ENCODE results near the gene XPOT. TPM values are rescaled to one million over a fixed set of nuclear protein-coding genes. Genes with fewer than 3 reads are reported as not detected.

Gene XPOT
- total RNA-seq, 4 donors from 2014 or later, result 23.6 to 75.4 (median 54.1) TPM

DNA sequence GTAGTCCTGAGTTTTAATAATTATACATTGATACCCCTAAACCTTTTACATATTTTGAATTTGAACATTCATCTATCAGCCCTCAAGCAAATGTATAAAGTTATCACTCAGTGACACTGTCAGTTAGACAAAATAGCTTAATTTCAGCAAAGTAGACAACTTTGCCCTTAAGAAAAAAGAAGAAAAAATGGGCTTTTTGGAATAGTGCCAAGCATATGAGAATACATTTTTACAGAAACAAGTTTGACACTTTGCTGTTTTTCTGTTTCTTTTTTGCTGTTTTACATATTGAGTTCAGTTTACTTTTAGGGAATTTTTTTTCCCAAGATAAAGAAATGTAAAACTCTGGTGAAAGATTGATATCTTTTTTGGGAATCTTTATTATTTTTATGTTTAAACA, 62.0 kb downstream of the XPOT start:
- no peaks in the 10 kb centered on the region for H3K36me3 ChIP-seq
- no peak overlapping the region for H3K4me3 ChIP-seq
- intact Hi-C loops (cut with DNase I; ENCODE audit: low total_unique reads), result no loop called here
- no peak for TF ChIP-seq POLR2A (IDR thresholded peaks at IDR 0.05)
- TF ChIP-seq, protein P1, sequence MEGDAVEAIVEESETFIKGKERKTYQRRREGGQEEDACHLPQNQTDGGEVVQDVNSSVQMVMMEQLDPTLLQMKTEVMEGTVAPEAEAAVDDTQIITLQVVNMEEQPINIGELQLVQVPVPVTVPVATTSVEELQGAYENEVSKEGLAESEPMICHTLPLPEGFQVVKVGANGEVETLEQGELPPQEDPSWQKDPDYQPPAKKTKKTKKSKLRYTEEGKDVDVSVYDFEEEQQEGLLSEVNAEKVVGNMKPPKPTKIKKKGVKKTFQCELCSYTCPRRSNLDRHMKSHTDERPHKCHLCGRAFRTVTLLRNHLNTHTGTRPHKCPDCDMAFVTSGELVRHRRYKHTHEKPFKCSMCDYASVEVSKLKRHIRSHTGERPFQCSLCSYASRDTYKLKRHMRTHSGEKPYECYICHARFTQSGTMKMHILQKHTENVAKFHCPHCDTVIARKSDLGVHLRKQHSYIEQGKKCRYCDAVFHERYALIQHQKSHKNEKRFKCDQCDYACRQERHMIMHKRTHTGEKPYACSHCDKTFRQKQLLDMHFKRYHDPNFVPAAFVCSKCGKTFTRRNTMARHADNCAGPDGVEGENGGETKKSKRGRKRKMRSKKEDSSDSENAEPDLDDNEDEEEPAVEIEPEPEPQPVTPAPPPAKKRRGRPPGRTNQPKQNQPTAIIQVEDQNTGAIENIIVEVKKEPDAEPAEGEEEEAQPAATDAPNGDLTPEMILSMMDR (IDR thresholded peaks at IDR 0.05), result no peak
- no peaks in the 10 kb centered on the region for H3K9me3 ChIP-seq
- H3K27ac ChIP-seq, result no peak overlapping the region
- H3K27me3 ChIP-seq, result no peaks in the 10 kb centered on the region
- DNase-seq, result no peak
- H3K4me1 ChIP-seq, result no peaks in the 10 kb centered on the region

DNA sequence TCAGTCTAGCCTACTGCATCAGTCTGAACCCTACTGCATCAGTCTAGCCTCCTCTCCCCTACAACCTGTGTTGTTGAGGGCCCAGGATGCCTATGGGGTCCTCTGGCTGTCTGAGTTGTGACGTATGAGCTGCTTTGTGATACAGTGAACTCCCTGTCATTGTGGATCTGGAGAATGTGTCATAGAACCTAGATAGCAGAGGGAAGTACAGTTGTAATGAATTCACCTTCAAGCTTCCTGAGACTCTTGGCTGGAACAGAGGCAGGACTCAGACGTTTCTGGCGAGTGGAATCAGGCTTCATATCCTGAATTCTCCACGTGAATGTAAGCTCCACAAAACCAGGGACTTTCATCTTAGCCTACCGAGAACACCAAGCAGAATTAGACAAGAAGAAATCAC, 64.8 kb downstream of the XPOT start:
- no peaks in the 10 kb centered on the region for H3K36me3 ChIP-seq

DNA sequence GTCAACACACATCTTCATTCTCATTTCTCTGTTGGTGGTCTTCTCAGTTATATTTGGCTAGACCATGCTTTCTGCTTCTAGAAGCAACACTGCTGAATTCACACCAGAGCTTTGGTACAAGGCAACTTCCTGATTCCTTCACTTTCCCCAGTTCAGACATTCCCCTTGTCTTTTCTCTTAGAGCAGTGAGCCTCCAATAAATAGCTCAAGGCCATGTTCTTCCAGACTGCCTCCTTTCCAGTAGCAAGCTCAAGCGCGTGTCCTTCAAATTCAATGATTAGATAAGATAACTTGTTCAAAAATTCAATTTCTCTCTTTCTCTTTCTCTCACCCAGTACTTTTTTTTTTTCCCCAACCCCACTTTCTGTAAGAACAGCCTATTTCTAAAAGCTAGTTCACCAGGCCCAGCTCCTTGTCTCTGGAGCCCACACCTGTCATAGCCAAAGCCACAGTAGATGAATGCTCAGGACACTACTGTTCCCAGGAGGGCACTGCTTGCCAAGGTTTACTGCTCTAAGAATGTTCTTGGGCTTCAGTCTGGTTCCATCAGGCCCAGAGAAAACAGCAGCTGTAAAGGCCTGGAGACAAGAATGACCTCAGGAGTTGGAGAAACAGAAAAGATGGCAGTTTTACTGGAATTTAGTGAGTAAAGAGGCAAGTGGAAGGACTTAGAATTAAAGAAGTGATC, 65.4 kb downstream of the XPOT start:
- TF ChIP-seq, protein P1 (IDR thresholded peaks at IDR 0.05), result no peak
- TF ChIP-seq POLR2A (IDR thresholded peaks at IDR 0.05), result no peak
- DNase-seq, result no peak
- no peak overlapping the region for H3K4me3 ChIP-seq
- no peaks in the 10 kb centered on the region for H3K9me3 ChIP-seq
- H3K36me3 ChIP-seq, result no peaks in the 10 kb centered on the region
- no peaks in the 10 kb centered on the region for H3K27me3 ChIP-seq
- no peaks in the 10 kb centered on the region for H3K4me1 ChIP-seq
- intact Hi-C loops (cut with DNase I; ENCODE audit: low total_unique reads), result no loop called here
- H3K27ac ChIP-seq, result no peak overlapping the region

More for the DNA sequence above, 64.8 kb downstream of the XPOT start:
- H3K9me3 ChIP-seq, result no peaks in the 10 kb centered on the region
- no peaks in the 10 kb centered on the region for H3K27me3 ChIP-seq
- intact Hi-C loops (cut with DNase I; ENCODE audit: low total_unique reads), result no loop called here
- no peaks in the 10 kb centered on the region for H3K4me1 ChIP-seq
- H3K27ac ChIP-seq, result no peak overlapping the region
- no peak overlapping the region for H3K4me3 ChIP-seq
- DNase-seq, result no peak
- TF ChIP-seq, protein P1 (IDR thresholded peaks at IDR 0.05), result no peak
- no peak for TF ChIP-seq POLR2A (IDR thresholded peaks at IDR 0.05)

DNA sequence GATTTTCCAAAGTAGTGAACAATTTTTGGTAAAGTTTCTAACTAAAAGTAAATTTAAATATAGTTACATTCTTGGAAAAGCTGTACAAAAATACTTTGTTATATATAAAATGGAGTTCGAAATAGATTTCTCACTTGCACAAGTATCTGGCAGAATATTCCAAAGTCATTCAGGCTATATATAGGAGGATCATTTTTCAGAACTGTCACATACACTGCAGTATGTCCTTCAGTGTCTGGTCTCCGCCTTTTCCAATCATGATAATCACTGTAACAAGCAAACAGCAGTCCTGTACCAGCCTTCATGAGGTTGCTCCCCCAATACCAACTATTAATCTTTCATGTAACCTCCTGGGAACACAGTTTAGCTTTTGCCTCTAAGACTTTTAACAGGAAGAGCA, 66.3 kb downstream of the XPOT start:
- H3K4me1 ChIP-seq, result no peaks in the 10 kb centered on the region

DNA sequence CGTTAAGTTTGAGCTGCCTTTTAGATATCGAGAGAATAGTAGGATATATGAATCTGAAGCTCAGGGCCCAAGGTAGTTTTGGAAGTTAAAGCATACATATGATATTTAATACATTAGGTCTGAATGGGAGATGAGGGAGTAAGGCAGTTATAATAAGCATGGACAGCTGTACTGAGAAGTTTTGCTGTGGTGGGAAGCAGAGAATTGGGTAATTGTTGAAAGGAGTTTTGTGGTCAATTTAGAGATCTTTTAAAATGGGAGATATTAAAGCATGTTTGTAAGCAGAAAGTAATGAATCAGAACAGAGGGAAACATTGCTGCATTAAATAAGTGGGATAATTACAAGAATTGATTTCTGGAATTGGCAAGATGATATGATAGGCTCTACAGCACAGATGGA, 69.0 kb downstream of the XPOT start:
- H3K36me3 ChIP-seq, result no peaks in the 10 kb centered on the region
- H3K27me3 ChIP-seq, result no peaks in the 10 kb centered on the region
- no peaks in the 10 kb centered on the region for H3K4me1 ChIP-seq
- DNase-seq, result no peak
- H3K4me3 ChIP-seq, result no peak overlapping the region
- no peak overlapping the region for H3K27ac ChIP-seq
- intact Hi-C loops (cut with DNase I; ENCODE audit: low total_unique reads), result no loop called here
- H3K9me3 ChIP-seq, result peaks cover 0 to 7% of the 10 kb centered on the region in 2 donors
- TF ChIP-seq POLR2A (IDR thresholded peaks at IDR 0.05), result no peak
- TF ChIP-seq, protein P1 (IDR thresholded peaks at IDR 0.05), result no peak

More for the DNA sequence above, 66.3 kb downstream of the XPOT start:
- Histone ChIP-seq H3K27me3 (no peaks in the 10 kb centered on the region), H3K9me3 (peaks cover 0 to 5% of the 10 kb centered on the region in 2 donors), H3K27ac (no peak overlapping the region), H3K36me3 (no peaks in the 10 kb centered on the region), H3K4me3 (no peak overlapping the region)
- intact Hi-C loops (cut with DNase I; ENCODE audit: low total_unique reads), result no loop called here
- no peak for DNase-seq
- TF ChIP-seq POLR2A (IDR thresholded peaks at IDR 0.05), result no peak
- TF ChIP-seq, protein P1 (IDR thresholded peaks at IDR 0.05), result no peak
